ENCODE results near the gene DAGLA. TPM values are rescaled to one million over a fixed set of nuclear protein-coding genes. Genes with fewer than 3 reads are reported as not detected.

DAGLA gene
- total RNA-seq, 1 experiment from 2014 or later = 3.1 TPM

DNA sequence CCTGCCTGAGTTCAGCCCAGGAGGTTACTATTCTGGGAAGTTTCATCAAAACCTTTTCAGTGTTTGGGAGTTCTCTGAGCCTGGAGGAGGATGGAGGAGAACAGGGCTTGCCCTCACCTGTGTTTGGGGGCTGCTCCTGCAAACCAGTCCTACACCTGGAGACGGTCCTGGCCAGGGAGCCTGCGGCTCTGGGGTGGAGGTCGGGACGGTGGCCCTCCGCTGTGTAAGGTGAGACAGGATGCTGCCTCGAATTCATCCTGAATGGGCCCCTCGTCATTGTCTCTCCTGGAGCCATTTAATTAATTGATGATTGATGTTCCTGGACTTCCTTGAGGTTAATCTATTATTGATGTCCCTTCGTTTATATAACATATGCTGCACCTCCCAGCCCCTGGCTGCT lies 6.3 kb downstream of the DAGLA start (continued):
- TF ChIP-seq, protein P1, sequence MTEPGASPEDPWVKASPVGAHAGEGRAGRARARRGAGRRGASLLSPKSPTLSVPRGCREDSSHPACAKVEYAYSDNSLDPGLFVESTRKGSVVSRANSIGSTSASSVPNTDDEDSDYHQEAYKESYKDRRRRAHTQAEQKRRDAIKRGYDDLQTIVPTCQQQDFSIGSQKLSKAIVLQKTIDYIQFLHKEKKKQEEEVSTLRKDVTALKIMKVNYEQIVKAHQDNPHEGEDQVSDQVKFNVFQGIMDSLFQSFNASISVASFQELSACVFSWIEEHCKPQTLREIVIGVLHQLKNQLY (CRISPR knock-in tag; IDR thresholded peaks at IDR 0.05) = no peak
- TF ChIP-seq HMGA2 (CRISPR knock-in tag; IDR thresholded peaks at IDR 0.05) = no peak
- TF ChIP-seq, protein P2, sequence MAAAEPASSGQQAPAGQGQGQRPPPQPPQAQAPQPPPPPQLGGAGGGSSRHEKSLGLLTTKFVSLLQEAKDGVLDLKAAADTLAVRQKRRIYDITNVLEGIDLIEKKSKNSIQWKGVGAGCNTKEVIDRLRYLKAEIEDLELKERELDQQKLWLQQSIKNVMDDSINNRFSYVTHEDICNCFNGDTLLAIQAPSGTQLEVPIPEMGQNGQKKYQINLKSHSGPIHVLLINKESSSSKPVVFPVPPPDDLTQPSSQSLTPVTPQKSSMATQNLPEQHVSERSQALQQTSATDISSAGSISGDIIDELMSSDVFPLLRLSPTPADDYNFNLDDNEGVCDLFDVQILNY (CRISPR knock-in tag; IDR thresholded peaks at IDR 0.05) = no peak
- TF ChIP-seq ZNF396 (CRISPR knock-in tag; IDR thresholded peaks at IDR 0.05; ENCODE audit: borderline replicate concordance) = no peak
- TF ChIP-seq JAZF1 (CRISPR knock-in tag; IDR thresholded peaks at IDR 0.05) = no peak
- TF ChIP-seq, protein P3, sequence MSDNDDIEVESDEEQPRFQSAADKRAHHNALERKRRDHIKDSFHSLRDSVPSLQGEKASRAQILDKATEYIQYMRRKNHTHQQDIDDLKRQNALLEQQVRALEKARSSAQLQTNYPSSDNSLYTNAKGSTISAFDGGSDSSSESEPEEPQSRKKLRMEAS (CRISPR knock-in tag; IDR thresholded peaks at IDR 0.05) = no peak
- TF ChIP-seq ZNF423 (CRISPR knock-in tag; IDR thresholded peaks at IDR 0.05) = no peak
- TF ChIP-seq ATF1 (CRISPR knock-in tag; IDR thresholded peaks at IDR 0.05) = no peak
- TF ChIP-seq NR1H2 (CRISPR knock-in tag; IDR thresholded peaks at IDR 0.05) = no peak
- TF ChIP-seq, protein P4, sequence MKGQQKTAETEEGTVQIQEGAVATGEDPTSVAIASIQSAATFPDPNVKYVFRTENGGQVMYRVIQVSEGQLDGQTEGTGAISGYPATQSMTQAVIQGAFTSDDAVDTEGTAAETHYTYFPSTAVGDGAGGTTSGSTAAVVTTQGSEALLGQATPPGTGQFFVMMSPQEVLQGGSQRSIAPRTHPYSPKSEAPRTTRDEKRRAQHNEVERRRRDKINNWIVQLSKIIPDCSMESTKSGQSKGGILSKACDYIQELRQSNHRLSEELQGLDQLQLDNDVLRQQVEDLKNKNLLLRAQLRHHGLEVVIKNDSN (CRISPR knock-in tag; IDR thresholded peaks at IDR 0.05) = no peak
- TF ChIP-seq GRHL2 (CRISPR knock-in tag; IDR thresholded peaks at IDR 0.05; ENCODE audit: insufficient replicate concordance, severe bottlenecking) = no peak

DNA sequence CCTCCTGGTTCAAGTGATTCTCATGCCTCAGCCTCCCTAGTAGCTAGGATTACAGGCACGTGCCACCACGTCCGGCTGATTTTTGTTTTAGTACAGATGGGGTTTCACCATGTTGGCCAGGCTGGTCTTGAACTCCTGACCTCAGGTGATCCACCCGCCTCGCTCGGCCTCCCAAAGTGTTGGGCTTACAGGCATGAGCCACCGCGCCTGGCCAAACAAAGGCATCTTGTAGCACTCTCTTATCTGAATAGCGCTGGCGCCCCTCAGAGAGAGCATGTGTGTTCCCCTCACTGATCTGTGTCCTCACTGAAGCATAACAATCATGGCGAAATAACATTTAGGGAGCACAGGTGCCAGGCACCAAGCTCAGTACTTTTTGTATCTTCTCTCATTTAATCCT lies 7.2 kb downstream of the DAGLA start:
- ATAC-seq = no peak
- ChIA-PET CTCF (interaction anchor here (0.6 to 2.0 kb wide), 5 partner anchors 11 to 328 kb away, joined by 3 to 6 read pairs (median 4); no protein-coding TSS in a partner anchor), POLR2A (no interaction called here)
- H3K4me3 Mint-ChIP-seq = no peak overlapping the region
- no peak overlapping the region for H3K27ac Mint-ChIP-seq
- no peak for DNase-seq (ENCODE audit: low spot score)
- no peaks in the 10 kb centered on the region for H3K36me3 Mint-ChIP-seq
- no peaks in the 10 kb centered on the region for H3K9me3 Mint-ChIP-seq
- H3K27me3 Mint-ChIP-seq (ENCODE audit: low read depth) = no peaks in the 10 kb centered on the region
- TF ChIP-seq ATF1 (CRISPR knock-in tag; IDR thresholded peaks at IDR 0.05) (no peak), ZNF416 (CRISPR knock-in tag; IDR thresholded peaks at IDR 0.05) (no peak), SMAD3 (CRISPR knock-in tag; IDR thresholded peaks at IDR 0.05; ENCODE audit: borderline replicate concordance) (no peak), RORB (CRISPR knock-in tag; IDR thresholded peaks at IDR 0.05) (no peak)
- TF ChIP-seq, protein P5, sequence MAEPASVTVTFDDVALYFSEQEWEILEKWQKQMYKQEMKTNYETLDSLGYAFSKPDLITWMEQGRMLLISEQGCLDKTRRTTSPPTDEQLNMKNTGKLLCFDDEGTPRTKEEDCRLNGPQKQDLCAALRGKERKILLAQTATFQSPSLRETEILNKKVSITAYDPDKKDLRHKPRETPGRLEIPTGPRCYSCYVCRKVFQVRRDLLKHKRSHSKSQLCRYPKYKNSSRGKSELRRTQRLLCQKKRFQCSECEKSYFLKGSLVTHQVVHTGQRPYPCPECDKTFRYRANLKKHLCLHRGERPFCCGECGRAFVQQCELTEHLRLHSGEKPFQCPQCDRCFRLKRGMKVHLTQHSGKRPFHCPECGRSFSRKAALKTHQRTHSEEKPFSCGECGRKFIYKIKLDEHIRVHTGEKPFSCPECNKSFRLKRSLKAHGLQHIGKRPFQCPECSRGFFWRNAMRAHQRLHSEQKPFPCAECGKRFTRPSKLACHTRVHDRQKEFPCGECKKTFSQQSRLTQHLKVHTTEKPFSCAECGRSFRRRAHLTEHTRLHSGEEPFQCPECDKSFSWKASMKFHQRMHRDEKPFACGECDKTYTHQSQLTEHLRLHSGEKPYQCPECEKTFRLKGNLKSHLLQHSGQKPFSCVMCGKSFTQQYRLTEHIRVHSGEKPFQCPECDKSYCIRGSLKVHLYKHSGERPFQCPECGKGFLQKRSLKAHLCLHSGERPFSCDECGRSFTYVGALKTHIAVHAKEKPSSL (CRISPR knock-in tag; conservative IDR thresholded peaks at IDR 0.05) = no peak
- TF ChIP-seq, protein P6, sequence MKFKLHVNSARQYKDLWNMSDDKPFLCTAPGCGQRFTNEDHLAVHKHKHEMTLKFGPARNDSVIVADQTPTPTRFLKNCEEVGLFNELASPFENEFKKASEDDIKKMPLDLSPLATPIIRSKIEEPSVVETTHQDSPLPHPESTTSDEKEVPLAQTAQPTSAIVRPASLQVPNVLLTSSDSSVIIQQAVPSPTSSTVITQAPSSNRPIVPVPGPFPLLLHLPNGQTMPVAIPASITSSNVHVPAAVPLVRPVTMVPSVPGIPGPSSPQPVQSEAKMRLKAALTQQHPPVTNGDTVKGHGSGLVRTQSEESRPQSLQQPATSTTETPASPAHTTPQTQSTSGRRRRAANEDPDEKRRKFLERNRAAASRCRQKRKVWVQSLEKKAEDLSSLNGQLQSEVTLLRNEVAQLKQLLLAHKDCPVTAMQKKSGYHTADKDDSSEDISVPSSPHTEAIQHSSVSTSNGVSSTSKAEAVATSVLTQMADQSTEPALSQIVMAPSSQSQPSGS (CRISPR knock-in tag; IDR thresholded peaks at IDR 0.05; ENCODE audit: borderline replicate concordance, low read depth) = no peak
- TF ChIP-seq, protein P7, sequence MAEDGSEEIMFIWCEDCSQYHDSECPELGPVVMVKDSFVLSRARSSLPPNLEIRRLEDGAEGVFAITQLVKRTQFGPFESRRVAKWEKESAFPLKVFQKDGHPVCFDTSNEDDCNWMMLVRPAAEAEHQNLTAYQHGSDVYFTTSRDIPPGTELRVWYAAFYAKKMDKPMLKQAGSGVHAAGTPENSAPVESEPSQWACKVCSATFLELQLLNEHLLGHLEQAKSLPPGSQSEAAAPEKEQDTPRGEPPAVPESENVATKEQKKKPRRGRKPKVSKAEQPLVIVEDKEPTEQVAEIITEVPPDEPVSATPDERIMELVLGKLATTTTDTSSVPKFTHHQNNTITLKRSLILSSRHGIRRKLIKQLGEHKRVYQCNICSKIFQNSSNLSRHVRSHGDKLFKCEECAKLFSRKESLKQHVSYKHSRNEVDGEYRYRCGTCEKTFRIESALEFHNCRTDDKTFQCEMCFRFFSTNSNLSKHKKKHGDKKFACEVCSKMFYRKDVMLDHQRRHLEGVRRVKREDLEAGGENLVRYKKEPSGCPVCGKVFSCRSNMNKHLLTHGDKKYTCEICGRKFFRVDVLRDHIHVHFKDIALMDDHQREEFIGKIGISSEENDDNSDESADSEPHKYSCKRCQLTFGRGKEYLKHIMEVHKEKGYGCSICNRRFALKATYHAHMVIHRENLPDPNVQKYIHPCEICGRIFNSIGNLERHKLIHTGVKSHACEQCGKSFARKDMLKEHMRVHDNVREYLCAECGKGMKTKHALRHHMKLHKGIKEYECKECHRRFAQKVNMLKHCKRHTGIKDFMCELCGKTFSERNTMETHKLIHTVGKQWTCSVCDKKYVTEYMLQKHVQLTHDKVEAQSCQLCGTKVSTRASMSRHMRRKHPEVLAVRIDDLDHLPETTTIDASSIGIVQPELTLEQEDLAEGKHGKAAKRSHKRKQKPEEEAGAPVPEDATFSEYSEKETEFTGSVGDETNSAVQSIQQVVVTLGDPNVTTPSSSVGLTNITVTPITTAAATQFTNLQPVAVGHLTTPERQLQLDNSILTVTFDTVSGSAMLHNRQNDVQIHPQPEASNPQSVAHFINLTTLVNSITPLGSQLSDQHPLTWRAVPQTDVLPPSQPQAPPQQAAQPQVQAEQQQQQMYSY (CRISPR knock-in tag; IDR thresholded peaks at IDR 0.05) = no peak
- peaks cover 20% of the 10 kb centered on the region for H3K4me1 Mint-ChIP-seq

Measured in WTC11 (cell line).